GM12874 (cell line): ENCODE results near the gene HOXB3.

Source experiments
- CTCF ChIP-seq: IDR thresholded peaks from 2 replicates; pipeline ENCODE4 v1.5.1; 2011; ENCODE audit warnings: low read depth, mild to moderate bottlenecking, control low read depth, low read length, moderate library complexity; ENCODE audit not compliant: insufficient read depth

The HOXB3 gene

GRCh38 chr17:48596000-48596734 is 6.1 kb upstream of the HOXB3 start:
- no peak for TF ChIP-seq CTCF

- no peak for TF ChIP-seq CTCF
These were observed 5.4 kb upstream of the HOXB3 start for GRCh38 chr17:48595278-48595999.

- TF ChIP-seq CTCF: no peak
These were observed 4.7 kb upstream of the HOXB3 start for GRCh38 chr17:48594538-48595277.

GRCh38 chr17:48593840-48594537 is 3.9 kb upstream of the HOXB3 start:
- peak; percentile 98 for TF ChIP-seq CTCF

GRCh38 chr17:48593126-48593829 is 3.2 kb upstream of the HOXB3 start, which contains the start of gene HOXB5:
HOXB5 (minus strand) TSS chr17:48593779; CDS start chr17:48593682, 97 bp downstream.
- no peak for TF ChIP-seq CTCF

GRCh38 chr17:48592577-48592976 is 2.5 kb upstream of the HOXB3 start:
- no peak for TF ChIP-seq CTCF
